Nephron (organoid): ENCODE data around the gene DLG3.
A peak's percentile ranks its signal among the peaks of the same experiment; 100 is the strongest.

Experiments
- H3K27ac Mint-ChIP-seq, 3 experiments: 2 replicates each; pipeline ENCODE4 v1.8.0; 2020; ENCODE audit warnings: mixed read lengths in 3 of 3, mild to moderate bottlenecking in 2 of 3, moderate library complexity in 1 of 3
- H3K27me3 Mint-ChIP-seq: 2 replicates; pipeline ENCODE4 v1.8.0; 2021; ENCODE audit warnings: low read depth, mild to moderate bottlenecking, moderate library complexity, mixed read lengths
- H3K36me3 Mint-ChIP-seq: 2 replicates; pipeline ENCODE4 v1.8.0; 2020; ENCODE audit warnings: low read depth, mixed read lengths
- H3K4me1 Mint-ChIP-seq: 2 replicates; pipeline ENCODE4 v1.8.0; 2020; ENCODE audit warnings: mixed read lengths
- H3K4me3 Mint-ChIP-seq, 3 experiments: 2 replicates each; pipeline ENCODE4 v1.8.0; 2020; ENCODE audit warnings: mild to moderate bottlenecking in 3 of 3, mixed read lengths in 3 of 3, moderate library complexity in 2 of 3
- H3K9me3 Mint-ChIP-seq: 2 replicates; pipeline ENCODE4 v1.8.0; 2020; ENCODE audit warnings: mixed read lengths
- CTCF ChIP-seq, 3 experiments: fragments of 200-600 bp; sonication (generic); IDR thresholded peaks; one replicate each; pipeline ENCODE4 v1.5.0; 2021; ENCODE audit warnings: antibody characterized with exemption in 3 of 3; ENCODE audit not compliant: unreplicated experiment in 3 of 3

Gene DLG3

DNA sequence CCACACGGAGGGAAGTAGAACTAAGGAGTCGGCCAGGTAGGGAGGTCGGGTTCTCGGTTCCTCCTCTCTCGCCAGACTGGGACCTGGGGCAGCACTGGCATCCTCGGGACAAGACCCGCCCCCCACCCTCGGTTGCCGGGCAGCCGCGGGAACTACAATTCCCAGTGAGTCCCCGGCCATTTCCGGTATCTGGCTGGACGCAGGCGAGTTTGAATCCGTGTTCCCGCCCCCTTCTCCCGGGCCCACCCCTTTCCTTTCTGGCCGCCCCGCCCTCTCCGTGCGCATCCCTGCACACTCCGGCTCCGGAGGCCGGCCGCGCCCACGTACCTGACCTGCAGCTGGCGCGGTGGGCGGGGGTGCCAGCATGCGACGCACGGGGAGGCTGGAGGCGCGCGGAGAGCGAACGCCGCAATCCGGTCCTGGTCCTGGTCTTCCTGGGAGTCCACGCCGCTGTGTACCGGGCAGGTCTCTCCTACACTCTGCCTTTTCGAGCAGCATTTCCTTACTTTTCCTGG is 10.2 kb upstream of the DLG3 start:
- Mint-ChIP-seq H3K27ac (peak overlapping the region in 2 of 3 experiments; percentile 78 to 86), H3K4me3 (peak overlapping the region; percentile 89 to 91 (median 90)), H3K4me1 (no peaks in the 10 kb centered on the region), H3K27me3 (peaks cover 35% of the 10 kb centered on the region), H3K36me3 (no peaks in the 10 kb centered on the region), H3K9me3 (peaks cover 3% of the 10 kb centered on the region)
- no peak for TF ChIP-seq CTCF (IDR thresholded peaks at IDR 0.05; ENCODE audit: unreplicated experiment in 3 of 3)

GRCh38 chrX:70434914-70435586 is 9.6 kb upstream of the DLG3 start:
- TF ChIP-seq CTCF (IDR thresholded peaks at IDR 0.05; ENCODE audit: unreplicated experiment in 3 of 3) = no peak
- H3K4me1 Mint-ChIP-seq = no peaks in the 10 kb centered on the region
- H3K9me3 Mint-ChIP-seq = peaks cover 5% of the 10 kb centered on the region
- H3K27ac Mint-ChIP-seq = no peak overlapping the region
- H3K27me3 Mint-ChIP-seq = peaks cover 39% of the 10 kb centered on the region
- H3K36me3 Mint-ChIP-seq = no peaks in the 10 kb centered on the region
- H3K4me3 Mint-ChIP-seq = peak overlapping the region; percentile 89 to 91 (median 90)

GRCh38 chrX:70436343-70436742 is 8.3 kb upstream of the DLG3 start:
- Mint-ChIP-seq H3K36me3 (no peaks in the 10 kb centered on the region), H3K27me3 (peaks cover 50% of the 10 kb centered on the region), H3K27ac (no peak overlapping the region), H3K4me1 (no peaks in the 10 kb centered on the region), H3K4me3 (peak overlapping the region; percentile 31 to 91 (median 70)), H3K9me3 (peaks cover 6% of the 10 kb centered on the region)
- TF ChIP-seq CTCF (IDR thresholded peaks at IDR 0.05; ENCODE audit: unreplicated experiment in 3 of 3) = no peak

DNA sequence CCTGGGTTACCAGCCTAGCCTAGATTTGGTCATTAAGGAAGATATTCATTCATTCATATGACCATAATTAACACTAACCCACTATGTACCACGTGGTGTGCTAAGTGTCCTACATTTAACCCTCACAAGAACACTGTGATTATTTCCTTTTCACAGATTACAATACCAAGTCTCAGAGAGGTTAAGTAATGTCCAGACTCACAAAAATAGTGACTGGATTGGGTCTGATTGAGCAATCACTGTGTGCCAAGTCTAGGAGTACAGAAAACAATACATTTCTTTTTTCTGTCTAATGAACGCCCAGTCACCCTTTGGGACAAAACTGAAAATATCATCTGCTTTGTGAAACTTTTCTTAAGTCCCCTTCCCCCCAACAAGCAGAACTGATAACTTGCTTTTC is 7.6 kb upstream of the DLG3 start:
- H3K4me3 Mint-ChIP-seq = peak overlapping the region in 1 of 3 experiments; percentile 6
- H3K36me3 Mint-ChIP-seq = no peaks in the 10 kb centered on the region
- no peak overlapping the region for H3K27ac Mint-ChIP-seq
- H3K9me3 Mint-ChIP-seq = peaks cover 6% of the 10 kb centered on the region
- peaks cover 56% of the 10 kb centered on the region for H3K27me3 Mint-ChIP-seq
- H3K4me1 Mint-ChIP-seq = no peaks in the 10 kb centered on the region
- no peak for TF ChIP-seq CTCF (IDR thresholded peaks at IDR 0.05; ENCODE audit: unreplicated experiment in 3 of 3)

GRCh38 chrX:70437921-70438665 is 6.5 kb upstream of the DLG3 start:
- peaks cover 67% of the 10 kb centered on the region for H3K27me3 Mint-ChIP-seq
- H3K36me3 Mint-ChIP-seq = no peaks in the 10 kb centered on the region
- no peaks in the 10 kb centered on the region for H3K4me1 Mint-ChIP-seq
- peaks cover 6% of the 10 kb centered on the region for H3K9me3 Mint-ChIP-seq
- no peak for TF ChIP-seq CTCF (IDR thresholded peaks at IDR 0.05; ENCODE audit: unreplicated experiment in 3 of 3)
- H3K27ac Mint-ChIP-seq = no peak overlapping the region
- peak overlapping the region in 1 of 3 experiments; percentile 26 for H3K4me3 Mint-ChIP-seq
